ENCODE data around the gene BEAN1. TPM values are rescaled to one million over a fixed set of nuclear protein-coding genes. Genes with fewer than 3 reads are reported as not detected.

The BEAN1 gene
- total and polyA plus RNA-seq, 9 of the 15 experiments (the other 6 are each of a cell fraction or from before 2014, with no cell fraction given): not detected

DNA sequence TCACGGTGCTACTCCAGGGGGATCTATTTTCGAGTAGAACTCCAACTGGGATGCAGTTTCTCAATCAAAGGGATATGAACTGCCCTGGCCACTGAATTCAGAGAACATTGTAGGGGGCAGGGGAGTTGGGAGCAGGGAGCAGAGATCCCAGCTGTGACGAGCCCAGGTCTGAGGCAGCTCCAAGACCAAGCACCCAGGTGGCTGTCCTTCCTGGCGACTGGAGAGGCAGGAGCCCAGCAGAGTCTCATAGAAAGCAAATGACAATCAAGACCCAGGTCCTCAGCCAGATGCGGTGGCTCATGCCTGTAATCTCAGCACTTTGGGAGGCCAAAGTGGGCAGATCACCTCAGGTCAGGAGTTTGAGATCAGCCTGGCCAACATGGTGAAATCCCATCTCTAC lies 62.7 kb downstream of the BEAN1 start (continued):
- TF ChIP-seq, protein P1, sequence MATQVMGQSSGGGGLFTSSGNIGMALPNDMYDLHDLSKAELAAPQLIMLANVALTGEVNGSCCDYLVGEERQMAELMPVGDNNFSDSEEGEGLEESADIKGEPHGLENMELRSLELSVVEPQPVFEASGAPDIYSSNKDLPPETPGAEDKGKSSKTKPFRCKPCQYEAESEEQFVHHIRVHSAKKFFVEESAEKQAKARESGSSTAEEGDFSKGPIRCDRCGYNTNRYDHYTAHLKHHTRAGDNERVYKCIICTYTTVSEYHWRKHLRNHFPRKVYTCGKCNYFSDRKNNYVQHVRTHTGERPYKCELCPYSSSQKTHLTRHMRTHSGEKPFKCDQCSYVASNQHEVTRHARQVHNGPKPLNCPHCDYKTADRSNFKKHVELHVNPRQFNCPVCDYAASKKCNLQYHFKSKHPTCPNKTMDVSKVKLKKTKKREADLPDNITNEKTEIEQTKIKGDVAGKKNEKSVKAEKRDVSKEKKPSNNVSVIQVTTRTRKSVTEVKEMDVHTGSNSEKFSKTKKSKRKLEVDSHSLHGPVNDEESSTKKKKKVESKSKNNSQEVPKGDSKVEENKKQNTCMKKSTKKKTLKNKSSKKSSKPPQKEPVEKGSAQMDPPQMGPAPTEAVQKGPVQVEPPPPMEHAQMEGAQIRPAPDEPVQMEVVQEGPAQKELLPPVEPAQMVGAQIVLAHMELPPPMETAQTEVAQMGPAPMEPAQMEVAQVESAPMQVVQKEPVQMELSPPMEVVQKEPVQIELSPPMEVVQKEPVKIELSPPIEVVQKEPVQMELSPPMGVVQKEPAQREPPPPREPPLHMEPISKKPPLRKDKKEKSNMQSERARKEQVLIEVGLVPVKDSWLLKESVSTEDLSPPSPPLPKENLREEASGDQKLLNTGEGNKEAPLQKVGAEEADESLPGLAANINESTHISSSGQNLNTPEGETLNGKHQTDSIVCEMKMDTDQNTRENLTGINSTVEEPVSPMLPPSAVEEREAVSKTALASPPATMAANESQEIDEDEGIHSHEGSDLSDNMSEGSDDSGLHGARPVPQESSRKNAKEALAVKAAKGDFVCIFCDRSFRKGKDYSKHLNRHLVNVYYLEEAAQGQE (IDR thresholded peaks at IDR 0.05; ENCODE audit: borderline replicate concordance): no peak
- TF ChIP-seq, protein P1 (CRISPR knock-in tag; IDR thresholded peaks at IDR 0.05; ENCODE audit: low read depth): no peak
- TF ChIP-seq TAF1 (IDR thresholded peaks at IDR 0.05; ENCODE audit: control insufficient read depth, extremely low read depth, insufficient read depth, low read length, severe bottlenecking): no peak
- TF ChIP-seq MIER1 (IDR thresholded peaks at IDR 0.05; ENCODE audit: low read depth): no peak
- TF ChIP-seq TCF7 (IDR thresholded peaks at IDR 0.05; ENCODE audit: borderline replicate concordance): no peak
- TF ChIP-seq CEBPB (tag; IDR thresholded peaks at IDR 0.05): no peak
- no peak for TF ChIP-seq HOXB6 (CRISPR knock-in tag; IDR thresholded peaks at IDR 0.05; ENCODE audit: borderline replicate concordance)
- no peak for TF ChIP-seq NCOA6 (IDR thresholded peaks at IDR 0.05)
- TF ChIP-seq KLF10 (CRISPR knock-in tag; IDR thresholded peaks at IDR 0.05): no peak

All from K562 (cell line).